Esophagus (tissue), 2 donors: Measurements from ENCODE around the gene TNFSF15. TPM values are rescaled to one million over a fixed set of nuclear protein-coding genes. Genes with fewer than 3 reads are reported as not detected.

Experiments
- H3K27ac ChIP-seq, 2 donors: one replicate each; pipeline ENCODE4 v1.5.1; 2013; ENCODE audit warnings: low read depth in 2 of 2, mild to moderate bottlenecking in 2 of 2, inconsistent platforms in 1 of 2, low read length in 1 of 2, moderate library complexity in 1 of 2
- H3K27me3 ChIP-seq, 2 donors: one replicate each; pipeline ENCODE4 v1.6.1; 2013; ENCODE audit warnings: low read length in 2 of 2, control low read depth in 1 of 2, mild to moderate bottlenecking in 1 of 2; ENCODE audit not compliant: insufficient read depth in 2 of 2, control insufficient read depth in 1 of 2
- H3K36me3 ChIP-seq, 2 donors: one replicate each; pipeline ENCODE4 v1.6.1; 2013; ENCODE audit warnings: low read length in 1 of 2; ENCODE audit not compliant: control insufficient read depth in 2 of 2, insufficient read depth in 2 of 2
- H3K4me1 ChIP-seq, 2 donors: one replicate each; pipeline ENCODE4 v1.6.1; 2013; ENCODE audit warnings: low read length in 1 of 2; ENCODE audit not compliant: control insufficient read depth in 2 of 2, insufficient read depth in 2 of 2
- H3K4me3 ChIP-seq, 2 donors: one replicate each; pipeline ENCODE4 v1.5.1; 2013; ENCODE audit warnings: low read length in 2 of 2, mild to moderate bottlenecking in 2 of 2, low read depth in 1 of 2, moderate library complexity in 1 of 2
- H3K9me3 ChIP-seq, 2 donors: one replicate each; pipeline ENCODE4 v1.6.1; 2013; ENCODE audit warnings: mild to moderate bottlenecking in 2 of 2, low read depth in 1 of 2, low read length in 1 of 2, moderate library complexity in 1 of 2; ENCODE audit not compliant: control insufficient read depth in 2 of 2, insufficient read depth in 1 of 2
- WGBS, 2 donors: extraction: QIAGEN DNeasy Blood & Tissue Kit; methylation state at CpG; one replicate each; pipeline ENCODE4 v1.1.7; 2013; 5-methylcytosine and 5-hydroxymethylcytosine counted together
- polyA plus RNA-seq, 2 donors: library from polyadenylated mRNA; stranded (reverse); fragments of 200-250 nt; gene quantifications; one replicate each; pipeline ENCODE4 v1.2.3, GENCODE V29; 2013
- donor health status: healthy with polysubstance abuse.
- donor health status: Bipolar disorder and iron deficiency.

Gene TNFSF15
- polyA plus RNA-seq, 2 donors: 0.75 to 0.79 TPM

- H3K36me3 ChIP-seq: no peaks in the 10 kb centered on the region
- H3K9me3 ChIP-seq: no peaks in the 10 kb centered on the region
- no peak overlapping the region for H3K4me3 ChIP-seq
- no peaks in the 10 kb centered on the region for H3K27me3 ChIP-seq
- H3K27ac ChIP-seq: no peak overlapping the region
- WGBS, 2 donors: 95 to 98% methylated on average over 4 of the region's 4 CpGs
- no peaks in the 10 kb centered on the region for H3K4me1 ChIP-seq
Measured at GRCh38 chr9:114847492-114848417, 41.9 kb upstream of the TNFSF15 start.

DNA sequence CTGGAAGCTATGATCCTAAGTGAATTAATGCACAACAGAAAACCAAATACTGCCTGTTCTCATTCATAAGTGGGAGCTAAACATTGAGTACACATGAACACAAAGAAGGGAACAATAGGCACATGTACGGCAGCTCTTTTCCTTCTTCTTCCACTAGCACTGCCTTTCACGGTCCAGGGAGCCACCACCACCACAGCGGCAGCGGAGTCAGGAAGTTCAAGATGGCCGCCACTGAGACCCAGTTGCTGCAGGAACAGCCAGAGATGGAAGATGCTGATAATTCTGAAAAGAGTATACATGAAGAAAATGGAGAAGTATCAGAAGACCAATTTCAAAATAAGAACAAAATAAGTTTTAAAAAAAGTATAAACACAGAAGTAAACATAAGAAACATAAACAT is 39.5 kb upstream of the TNFSF15 start:
- Histone ChIP-seq H3K27me3 (no peaks in the 10 kb centered on the region), H3K36me3 (no peaks in the 10 kb centered on the region), H3K4me3 (no peak overlapping the region), H3K27ac (no peak overlapping the region), H3K4me1 (no peaks in the 10 kb centered on the region), H3K9me3 (no peaks in the 10 kb centered on the region)
- WGBS, 2 donors: 93 to 95% methylated on average over 5 of the region's 5 CpGs

DNA sequence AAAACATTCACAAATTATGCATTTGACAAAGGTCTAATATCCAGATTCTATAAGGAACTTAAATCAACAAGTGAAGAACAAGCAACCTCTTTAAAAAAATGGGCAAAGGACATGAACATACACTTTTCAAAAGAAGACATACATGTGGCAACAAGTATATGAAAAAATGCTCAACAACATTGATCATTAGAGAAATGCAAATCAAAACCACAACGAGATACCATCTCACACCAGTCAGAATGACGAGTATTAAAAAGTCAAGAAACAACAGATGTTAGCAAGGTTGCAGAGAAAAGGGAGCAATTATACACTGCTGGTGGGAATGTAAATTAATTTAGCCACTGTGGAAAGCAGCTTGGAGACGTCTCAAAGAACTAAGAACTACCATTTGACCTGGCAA is 38.9 kb upstream of the TNFSF15 start:
- 48 to 58% methylated on average over 3 of the region's 3 CpGs for WGBS, 2 donors
- Histone ChIP-seq H3K36me3 (no peaks in the 10 kb centered on the region), H3K4me3 (no peak overlapping the region), H3K27me3 (no peaks in the 10 kb centered on the region), H3K9me3 (no peaks in the 10 kb centered on the region), H3K27ac (no peak overlapping the region), H3K4me1 (no peaks in the 10 kb centered on the region)

- Histone ChIP-seq H3K9me3 (no peaks in the 10 kb centered on the region), H3K4me1 (no peaks in the 10 kb centered on the region), H3K36me3 (no peaks in the 10 kb centered on the region), H3K4me3 (no peak overlapping the region), H3K27me3 (no peaks in the 10 kb centered on the region), H3K27ac (no peak overlapping the region)
Measured at GRCh38 chr9:114837923-114838322, 32.1 kb upstream of the TNFSF15 start.

- Histone ChIP-seq H3K36me3 (no peaks in the 10 kb centered on the region), H3K9me3 (no peaks in the 10 kb centered on the region), H3K4me3 (no peak overlapping the region), H3K27me3 (no peaks in the 10 kb centered on the region), H3K27ac (no peak overlapping the region), H3K4me1 (no peaks in the 10 kb centered on the region)
- 81 to 82% methylated on average over 3 of the region's 3 CpGs for WGBS, 2 donors
Measured at GRCh38 chr9:114836769-114837168, 30.9 kb upstream of the TNFSF15 start.

DNA sequence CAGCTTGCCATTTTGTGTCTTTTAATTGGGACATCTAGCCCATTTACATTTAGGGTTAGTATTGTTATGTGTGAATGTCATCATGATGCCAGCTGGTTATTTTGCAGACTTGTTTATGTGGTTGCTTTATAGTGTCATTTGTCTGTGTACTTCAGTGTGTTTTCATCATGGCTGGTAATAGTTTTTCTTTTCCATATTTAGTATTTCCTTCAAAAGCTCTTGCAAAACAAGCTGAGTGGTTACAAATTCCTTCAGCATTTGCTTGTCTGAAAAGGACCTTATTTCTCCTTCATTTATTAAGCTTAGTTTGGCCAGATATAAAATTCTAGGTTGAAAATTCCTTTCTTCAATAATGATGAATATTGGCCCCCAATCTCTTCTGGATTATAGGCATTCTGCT is 28.5 kb upstream of the TNFSF15 start:
- Histone ChIP-seq H3K4me1 (no peaks in the 10 kb centered on the region), H3K36me3 (no peaks in the 10 kb centered on the region), H3K4me3 (no peak overlapping the region), H3K27ac (no peak overlapping the region), H3K27me3 (no peaks in the 10 kb centered on the region), H3K9me3 (no peaks in the 10 kb centered on the region)

GRCh38 chr9:114830546-114830945 is 24.7 kb upstream of the TNFSF15 start:
- no peaks in the 10 kb centered on the region for H3K4me1 ChIP-seq
- H3K36me3 ChIP-seq: no peaks in the 10 kb centered on the region
- H3K4me3 ChIP-seq: no peak overlapping the region
- H3K27me3 ChIP-seq: no peaks in the 10 kb centered on the region
- H3K27ac ChIP-seq: no peak overlapping the region
- 43 to 60% methylated on average over 1 of the region's 1 CpG for WGBS, 2 donors
- no peaks in the 10 kb centered on the region for H3K9me3 ChIP-seq

GRCh38 chr9:114829574-114830440 is 24.0 kb upstream of the TNFSF15 start:
- 62 to 63% methylated on average over 3 of the region's 3 CpGs for WGBS, 2 donors
- no peak overlapping the region for H3K27ac ChIP-seq
- H3K9me3 ChIP-seq: no peaks in the 10 kb centered on the region
- H3K4me1 ChIP-seq: no peaks in the 10 kb centered on the region
- H3K27me3 ChIP-seq: no peaks in the 10 kb centered on the region
- H3K36me3 ChIP-seq: no peaks in the 10 kb centered on the region
- H3K4me3 ChIP-seq: no peak overlapping the region

GRCh38 chr9:114828303-114828650 is 22.4 kb upstream of the TNFSF15 start:
- Histone ChIP-seq H3K4me1 (no peaks in the 10 kb centered on the region), H3K36me3 (no peaks in the 10 kb centered on the region), H3K27me3 (no peaks in the 10 kb centered on the region), H3K27ac (no peak overlapping the region), H3K4me3 (no peak overlapping the region), H3K9me3 (no peaks in the 10 kb centered on the region)
- WGBS, 2 donors: 83 to 87% methylated on average over 3 of the region's 3 CpGs
